Measurements from ENCODE around the gene MRPL34.

The MRPL34 gene

DNA sequence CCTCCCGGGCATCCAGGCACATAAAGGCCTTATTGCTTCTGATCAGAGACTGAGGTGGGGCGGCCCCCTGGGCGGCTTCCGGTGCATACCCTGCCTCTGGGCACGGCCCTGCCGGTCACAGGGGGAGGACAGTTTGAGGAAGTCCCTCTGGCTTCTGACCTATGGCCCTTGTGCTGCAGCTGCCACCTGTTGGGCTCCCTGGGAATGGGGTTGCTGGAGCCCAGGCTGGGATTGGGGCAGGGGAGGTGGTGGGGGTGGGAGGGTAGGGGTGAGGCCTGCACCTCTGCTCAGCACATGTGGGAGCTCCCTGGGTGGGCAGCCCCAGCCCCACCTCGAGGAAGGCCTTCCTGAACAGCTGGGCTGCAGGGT lies 18.3 kb downstream of the MRPL34 start:
- no peak for TF ChIP-seq CTCF (IDR thresholded peaks at IDR 0.05; ENCODE audit: low read depth, low read length, missing control alignments)
- DNase-seq (ENCODE audit: low read depth): no peak
- in situ Hi-C loops (cut with HindIII; ENCODE audit: low sequenced_read_pairs): loop anchor here (25.0 kb wide), 1 partner anchor 162 kb away; no protein-coding TSS in a partner anchor
- no peak overlapping the region for H3K4me3 ChIP-seq (ENCODE audit: low read depth, low read length)

GRCh38 chr19:17324357-17325114 lies 18.9 kb downstream of the MRPL34 start:
- no peak overlapping the region for H3K4me3 ChIP-seq (ENCODE audit: low read depth, low read length)
- no peak for TF ChIP-seq CTCF (IDR thresholded peaks at IDR 0.05; ENCODE audit: low read depth, low read length, missing control alignments)
- DNase-seq (ENCODE audit: low read depth): no peak
- in situ Hi-C loops (cut with HindIII; ENCODE audit: low sequenced_read_pairs): loop anchor here (25.0 kb wide), 1 partner anchor 162 kb away; no protein-coding TSS in a partner anchor

DNA sequence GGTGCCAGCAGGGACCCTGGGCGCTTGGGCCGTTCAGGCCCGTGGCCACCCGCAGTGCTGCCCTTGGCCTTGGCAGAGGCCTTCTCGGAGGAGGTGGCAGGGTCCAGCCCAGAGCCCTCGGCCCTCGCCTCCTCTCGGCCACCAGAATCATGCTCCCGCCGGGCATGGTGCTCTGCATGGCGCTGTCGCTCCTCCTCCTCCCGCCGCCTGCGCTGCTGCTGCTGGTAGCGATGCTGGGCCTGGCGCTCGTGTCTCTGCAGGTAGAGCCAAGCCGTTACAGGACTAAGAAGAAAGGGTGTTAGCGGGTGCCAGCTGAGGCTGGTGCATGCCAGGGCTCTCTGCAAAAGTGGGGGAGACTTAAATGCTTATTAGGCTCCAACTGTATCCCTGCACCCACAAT lies 19.5 kb downstream of the MRPL34 start:
- DNase-seq (ENCODE audit: low read depth): no peak
- no peak overlapping the region for H3K4me3 ChIP-seq (ENCODE audit: low read depth, low read length)
- no peak for TF ChIP-seq CTCF (IDR thresholded peaks at IDR 0.05; ENCODE audit: low read depth, low read length, missing control alignments)

GRCh38 chr19:17325881-17326594 lies 20.4 kb downstream of the MRPL34 start:
- in situ Hi-C loops (cut with HindIII; ENCODE audit: low sequenced_read_pairs): no loop called here
- DNase-seq (ENCODE audit: low read depth): no peak
- no peak overlapping the region for H3K4me3 ChIP-seq (ENCODE audit: low read depth, low read length)
- TF ChIP-seq CTCF (IDR thresholded peaks at IDR 0.05; ENCODE audit: low read depth, low read length, missing control alignments): no peak

More for the DNA sequence above, 19.5 kb downstream of the MRPL34 start:
- in situ Hi-C loops (cut with HindIII; ENCODE audit: low sequenced_read_pairs): no loop called here

DNA sequence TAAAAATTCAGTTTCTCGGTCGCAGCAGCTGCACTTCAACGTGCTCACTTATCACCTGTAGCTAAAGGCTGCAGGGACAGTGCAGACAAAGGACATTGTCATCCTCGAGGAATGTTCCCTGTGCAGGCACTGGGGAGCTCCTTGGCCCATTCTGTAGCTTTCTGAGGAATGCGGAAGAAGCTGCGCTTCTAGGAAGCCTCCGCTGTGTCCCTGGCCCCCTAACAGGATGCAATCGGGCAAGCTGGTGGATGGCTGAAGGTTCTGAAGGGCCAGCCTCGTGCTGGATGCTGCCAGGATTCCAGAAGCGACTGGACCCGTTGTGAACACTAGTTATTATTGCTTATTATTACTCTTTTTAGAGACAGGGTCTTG lies 20.9 kb downstream of the MRPL34 start:
- in situ Hi-C loops (cut with HindIII; ENCODE audit: low sequenced_read_pairs): no loop called here
- no peak for DNase-seq (ENCODE audit: low read depth)
- H3K4me3 ChIP-seq (ENCODE audit: low read depth, low read length): no peak overlapping the region
- TF ChIP-seq CTCF (IDR thresholded peaks at IDR 0.05; ENCODE audit: low read depth, low read length, missing control alignments): no peak

DNA sequence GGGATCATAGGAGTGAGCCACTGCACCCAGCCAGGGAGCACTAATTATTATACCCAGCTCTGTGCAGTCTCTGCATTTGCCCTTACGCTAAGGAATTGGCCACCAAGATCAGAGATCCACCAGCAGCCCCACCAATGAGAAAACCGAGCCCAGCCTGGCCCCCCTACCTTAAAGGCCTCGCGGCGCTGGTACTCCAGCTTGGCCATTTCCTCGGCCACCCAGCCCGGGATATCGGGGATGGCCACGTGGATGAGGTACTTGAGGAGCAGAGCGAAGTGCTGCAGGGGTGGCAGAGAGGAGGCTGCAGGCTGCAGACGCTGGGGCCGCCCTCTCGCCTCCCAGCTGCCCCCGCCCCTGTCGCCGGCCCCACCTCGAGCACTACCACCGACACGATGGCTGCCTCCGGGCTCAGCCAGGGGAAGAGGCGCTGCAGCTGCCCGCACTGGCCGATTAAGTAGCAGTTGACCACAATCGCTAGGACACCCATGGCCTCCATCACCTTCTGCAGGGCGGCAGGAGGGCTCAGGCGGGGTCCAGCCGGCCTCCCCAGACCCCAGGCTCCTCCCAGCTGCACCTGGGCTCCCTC lies 21.5 kb downstream of the MRPL34 start:
- H3K4me3 ChIP-seq (ENCODE audit: low read depth, low read length): no peak overlapping the region
- in situ Hi-C loops (cut with HindIII; ENCODE audit: low sequenced_read_pairs): no loop called here
- TF ChIP-seq CTCF (IDR thresholded peaks at IDR 0.05; ENCODE audit: low read depth, low read length, missing control alignments): no peak
- no peak for DNase-seq (ENCODE audit: low read depth)

All from astrocyte of the cerebellum (primary cell).